Measurements from ENCODE around the gene ZBTB20.
A peak's percentile ranks its signal among the peaks of the same experiment; 100 is the strongest.

The ZBTB20 gene

GRCh38 chr3:114427285-114428043 is 719.6 kb downstream of the ZBTB20 start:
- no peak for DNase-seq

- no peak for DNase-seq
Observed at GRCh38 chr3:114424337-114424736, 722.8 kb downstream of the ZBTB20 start.

GRCh38 chr3:114421204-114421603 is 725.9 kb downstream of the ZBTB20 start:
- DNase-seq = no peak

GRCh38 chr3:114420072-114420471 is 727.0 kb downstream of the ZBTB20 start:
- no peak for DNase-seq

GRCh38 chr3:114418724-114419543 is 728.2 kb downstream of the ZBTB20 start:
- peak; percentile 37 for DNase-seq

- DNase-seq = no peak
Observed at GRCh38 chr3:114418107-114418506, 729.0 kb downstream of the ZBTB20 start.

- no peak for DNase-seq
Observed at GRCh38 chr3:114417675-114418074, 729.4 kb downstream of the ZBTB20 start.

GRCh38 chr3:114417265-114417664 is 729.8 kb downstream of the ZBTB20 start:
- DNase-seq = no peak

GRCh38 chr3:114411811-114412803 is 735.0 kb downstream of the ZBTB20 start:
- DNase-seq = peak; percentile 41

- DNase-seq = no peak
Observed at GRCh38 chr3:114411190-114411668, 735.9 kb downstream of the ZBTB20 start.

GRCh38 chr3:114408736-114409670 is 738.1 kb downstream of the ZBTB20 start:
- DNase-seq = no peak

- no peak for DNase-seq
Observed at GRCh38 chr3:114406922-114407321, 740.2 kb downstream of the ZBTB20 start.

- no peak for DNase-seq
Observed at GRCh38 chr3:114406286-114406685, 740.8 kb downstream of the ZBTB20 start.

GRCh38 chr3:114405202-114405990 is 741.7 kb downstream of the ZBTB20 start:
- no peak for DNase-seq

GRCh38 chr3:114404590-114404989 is 742.5 kb downstream of the ZBTB20 start:
- no peak for DNase-seq

- no peak for DNase-seq
Observed at GRCh38 chr3:114402838-114403237, 744.2 kb downstream of the ZBTB20 start.

GRCh38 chr3:114401346-114401745 is 745.7 kb downstream of the ZBTB20 start:
- DNase-seq = no peak

GRCh38 chr3:114400371-114400770 is 746.7 kb downstream of the ZBTB20 start:
- DNase-seq = no peak

GRCh38 chr3:114394551-114394950 is 752.5 kb downstream of the ZBTB20 start:
- DNase-seq = no peak

- no peak for DNase-seq
Observed at GRCh38 chr3:114393367-114394072, 753.6 kb downstream of the ZBTB20 start.

All from NCI-H226 (cell line).